Muscle layer of colon (tissue), 2 donors: ENCODE measurements around the gene HYLS1.

ENCODE experiments used
- H3K27ac ChIP-seq: one replicate; pipeline ENCODE4 v1.7.0; 2013; ENCODE audit warnings: low read depth, mild to moderate bottlenecking, low read length, moderate library complexity
- H3K27me3 ChIP-seq, 2 donors: one replicate each; pipeline ENCODE4 v1.7.0; 2013; ENCODE audit warnings: low read length in 2 of 2, mild to moderate bottlenecking in 2 of 2; ENCODE audit not compliant: insufficient read depth in 2 of 2, control insufficient read depth in 1 of 2
- H3K36me3 ChIP-seq: one replicate; pipeline ENCODE4 v1.7.0; 2013; ENCODE audit warnings: mild to moderate bottlenecking, low read length; ENCODE audit not compliant: insufficient read depth
- H3K4me1 ChIP-seq: one replicate; pipeline ENCODE4 v1.7.0; 2013; ENCODE audit warnings: mild to moderate bottlenecking, low read length; ENCODE audit not compliant: insufficient read depth
- H3K4me3 ChIP-seq, 2 donors: one replicate each; pipeline ENCODE4 v1.7.0; 2013; ENCODE audit warnings: low read length in 2 of 2, low read depth in 1 of 2, mild to moderate bottlenecking in 1 of 2, moderate library complexity in 1 of 2
- H3K9ac ChIP-seq: one replicate; pipeline ENCODE4 v1.7.0; 2013; ENCODE audit warnings: low read length
- H3K9me3 ChIP-seq: one replicate; pipeline ENCODE4 v1.7.0; 2013; ENCODE audit warnings: mild to moderate bottlenecking, low read length
- donor health status: abdominal sarcoma.
- donor health status: Adenocarcinoma of cecum.

The HYLS1 gene

GRCh38 chr11:125946712-125947418 is 59.4 kb downstream of the HYLS1 start:
- H3K9ac ChIP-seq: no peak overlapping the region
- H3K27ac ChIP-seq: no peak overlapping the region
- no peak overlapping the region for H3K4me3 ChIP-seq
- H3K4me1 ChIP-seq: peaks cover 19% of the 10 kb centered on the region
- no peaks in the 10 kb centered on the region for H3K27me3 ChIP-seq
- no peaks in the 10 kb centered on the region for H3K9me3 ChIP-seq
- no peaks in the 10 kb centered on the region for H3K36me3 ChIP-seq

- H3K9me3 ChIP-seq: no peaks in the 10 kb centered on the region
- H3K36me3 ChIP-seq: no peaks in the 10 kb centered on the region
- no peak overlapping the region for H3K4me3 ChIP-seq
- H3K4me1 ChIP-seq: peaks cover 22% of the 10 kb centered on the region
- H3K27ac ChIP-seq: no peak overlapping the region
- H3K9ac ChIP-seq: no peak overlapping the region
- no peaks in the 10 kb centered on the region for H3K27me3 ChIP-seq
Measured at GRCh38 chr11:125947419-125948277, 60.2 kb downstream of the HYLS1 start.

GRCh38 chr11:125948278-125949051 is 61.0 kb downstream of the HYLS1 start:
- no peaks in the 10 kb centered on the region for H3K27me3 ChIP-seq
- H3K4me1 ChIP-seq: peaks cover 30% of the 10 kb centered on the region
- H3K27ac ChIP-seq: no peak overlapping the region
- H3K4me3 ChIP-seq: no peak overlapping the region
- H3K36me3 ChIP-seq: no peaks in the 10 kb centered on the region
- H3K9me3 ChIP-seq: no peaks in the 10 kb centered on the region
- no peak overlapping the region for H3K9ac ChIP-seq

GRCh38 chr11:125949271-125950177 is 62.1 kb downstream of the HYLS1 start:
- Histone ChIP-seq H3K36me3 (no peaks in the 10 kb centered on the region), H3K27ac (no peak overlapping the region), H3K4me3 (no peak overlapping the region), H3K9ac (no peak overlapping the region), H3K4me1 (peaks cover 32% of the 10 kb centered on the region), H3K9me3 (no peaks in the 10 kb centered on the region), H3K27me3 (no peaks in the 10 kb centered on the region)

GRCh38 chr11:125950178-125950490 is 62.7 kb downstream of the HYLS1 start:
- Histone ChIP-seq H3K36me3 (no peaks in the 10 kb centered on the region), H3K27ac (no peak overlapping the region), H3K27me3 (no peaks in the 10 kb centered on the region)

More at GRCh38 chr11:125950178-125950490, 62.7 kb downstream of the HYLS1 start:
- Histone ChIP-seq H3K4me3 (no peak overlapping the region), H3K4me1 (peaks cover 32% of the 10 kb centered on the region), H3K9me3 (no peaks in the 10 kb centered on the region), H3K9ac (no peak overlapping the region)
